Natural killer cell (primary cell): ENCODE data around the gene FOXQ1. TPM values are rescaled to one million over a fixed set of nuclear protein-coding genes. Genes with fewer than 3 reads are reported as not detected.

ENCODE experiments used
- ATAC-seq, 3 donors: fragments of 150-1000 bp in 2 of 3; fragments of 200-7000 bp in 1 of 3; cut with Tn5 transposase; 1 replicate in 1 of 3; 2 replicates in 2 of 3; pipeline ENCODE4 v1.10.0; 2021; ENCODE audit warnings: mild to moderate bottlenecking in 2 of 3, moderate library complexity in 2 of 3
- DNase-seq, 2 donors: peaks; one replicate each; pipeline versions ENCODE4 v3.0.0 to v3.0.0-alpha.2; 2013 to 2021; ENCODE audit warnings: mixed read lengths in 1 of 2
- H3K27ac ChIP-seq: one replicate; pipeline ENCODE4 v1.5.1; 2013; ENCODE audit warnings: mild to moderate bottlenecking, low read length
- H3K27me3 ChIP-seq: one replicate; pipeline ENCODE4 v1.6.1; 2013; ENCODE audit warnings: low read length; ENCODE audit not compliant: control insufficient read depth, insufficient read depth
- H3K36me3 ChIP-seq: one replicate; pipeline ENCODE4 v1.6.1; 2013; ENCODE audit warnings: low read length; ENCODE audit not compliant: control insufficient read depth, insufficient read depth
- H3K4me1 ChIP-seq: one replicate; pipeline ENCODE4 v1.6.1; 2013; ENCODE audit warnings: low read length; ENCODE audit not compliant: control insufficient read depth, insufficient read depth
- H3K4me3 ChIP-seq: one replicate; pipeline ENCODE4 v1.5.1; 2013; ENCODE audit warnings: low read length
- H3K9me3 ChIP-seq: one replicate; pipeline ENCODE4 v1.6.1; 2013; ENCODE audit warnings: low read length; ENCODE audit not compliant: control insufficient read depth, insufficient read depth
- H3K27ac Mint-ChIP-seq, 2 donors: one replicate each; pipeline ENCODE4 v1.8.0; 2022; ENCODE audit warnings: mild to moderate bottlenecking in 2 of 2, mixed read lengths in 2 of 2, moderate library complexity in 1 of 2
- H3K27me3 Mint-ChIP-seq, 2 donors: one replicate each; pipeline ENCODE4 v1.8.0; 2022; ENCODE audit warnings: low read depth in 2 of 2, mixed read lengths in 2 of 2
- H3K36me3 Mint-ChIP-seq: one replicate; pipeline ENCODE4 v1.8.0; 2022; ENCODE audit warnings: mixed read lengths
- H3K4me1 Mint-ChIP-seq, 2 donors: one replicate each; pipeline ENCODE4 v1.8.0; 2022; ENCODE audit warnings: mixed read lengths in 2 of 2
- H3K4me3 Mint-ChIP-seq: one replicate; pipeline ENCODE4 v1.8.0; 2022; ENCODE audit warnings: mild to moderate bottlenecking, moderate library complexity, mixed read lengths
- H3K9me3 Mint-ChIP-seq, 2 donors: one replicate each; pipeline ENCODE4 v1.8.0; 2022; ENCODE audit warnings: mixed read lengths in 2 of 2
- WGBS: methylation state at CpG from one replicate; pipeline ENCODE4 v1.1.7; 2013; ENCODE audit warnings: missing lambda C conversion rate; ENCODE audit not compliant: insufficient coverage; 5-methylcytosine and 5-hydroxymethylcytosine counted together
- intact Hi-C: fragments of 100-400 bp; cut with micrococcal nuclease; formaldehyde crosslinking; loops from one replicate; pipeline ENCODE4 v1.14.2; 2022
- total RNA-seq, 4 donors: library from RNA; stranded (reverse); fragments of 120-200 nt in 1 of 4; gene quantifications; one replicate each; pipeline versions ENCODE4 v1.2.3 to v1.2.4, GENCODE V29; 2013 to 2022
- TF ChIP-seq, protein P1 (sequence below): fragments of 200-600 bp; IDR thresholded peaks from one replicate; pipeline ENCODE4 v1.8.0; 2022; ENCODE audit warnings: antibody characterized with exemption

Gene FOXQ1
- total RNA-seq, 3 donors from 2014 or later (not counting 1 experiment from before 2014, with no cell fraction given): not detected

DNA sequence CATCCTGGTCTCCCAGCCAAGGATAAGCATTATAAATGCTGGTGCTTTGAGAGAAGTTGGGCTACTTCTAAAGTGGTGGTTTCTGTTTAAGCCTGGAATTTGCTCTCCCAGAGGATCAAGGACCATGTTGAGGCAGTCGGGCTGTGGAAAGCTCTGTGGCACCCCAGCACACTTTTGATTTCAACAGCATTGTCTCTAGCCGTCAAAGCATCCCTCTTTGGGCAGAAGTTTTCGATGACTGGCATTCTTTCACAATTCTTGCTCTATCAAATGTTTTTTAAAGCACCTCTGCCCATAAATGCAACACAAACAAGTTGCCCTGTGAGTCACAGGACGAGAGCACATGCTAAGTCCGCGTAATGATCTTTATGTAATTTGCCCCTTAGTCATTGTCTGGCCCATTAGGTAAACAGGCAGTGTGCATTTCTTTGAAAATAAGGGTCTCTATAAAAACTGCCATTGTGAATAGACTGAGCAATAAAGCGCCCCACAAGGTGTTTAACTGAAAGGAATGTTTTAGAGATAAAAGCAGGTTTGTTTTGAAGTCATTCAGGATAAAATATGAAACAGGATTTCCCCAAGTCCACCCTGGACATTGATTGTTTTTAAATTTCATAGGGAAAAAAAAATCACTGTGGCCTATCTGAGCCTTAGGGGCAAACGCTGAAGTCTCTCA, 44.7 kb upstream of the FOXQ1 start:
- no peaks in the 10 kb centered on the region for H3K4me1 Mint-ChIP-seq
- Histone ChIP-seq H3K27ac (no peak overlapping the region), H3K9me3 (no peaks in the 10 kb centered on the region), H3K4me1 (no peaks in the 10 kb centered on the region), H3K27me3 (no peaks in the 10 kb centered on the region), H3K36me3 (no peaks in the 10 kb centered on the region), H3K4me3 (no peak overlapping the region)
- no peak overlapping the region for H3K4me3 Mint-ChIP-seq
- no peak for DNase-seq
- no peak overlapping the region for H3K27ac Mint-ChIP-seq
- no peak for ATAC-seq
- TF ChIP-seq, protein P1, sequence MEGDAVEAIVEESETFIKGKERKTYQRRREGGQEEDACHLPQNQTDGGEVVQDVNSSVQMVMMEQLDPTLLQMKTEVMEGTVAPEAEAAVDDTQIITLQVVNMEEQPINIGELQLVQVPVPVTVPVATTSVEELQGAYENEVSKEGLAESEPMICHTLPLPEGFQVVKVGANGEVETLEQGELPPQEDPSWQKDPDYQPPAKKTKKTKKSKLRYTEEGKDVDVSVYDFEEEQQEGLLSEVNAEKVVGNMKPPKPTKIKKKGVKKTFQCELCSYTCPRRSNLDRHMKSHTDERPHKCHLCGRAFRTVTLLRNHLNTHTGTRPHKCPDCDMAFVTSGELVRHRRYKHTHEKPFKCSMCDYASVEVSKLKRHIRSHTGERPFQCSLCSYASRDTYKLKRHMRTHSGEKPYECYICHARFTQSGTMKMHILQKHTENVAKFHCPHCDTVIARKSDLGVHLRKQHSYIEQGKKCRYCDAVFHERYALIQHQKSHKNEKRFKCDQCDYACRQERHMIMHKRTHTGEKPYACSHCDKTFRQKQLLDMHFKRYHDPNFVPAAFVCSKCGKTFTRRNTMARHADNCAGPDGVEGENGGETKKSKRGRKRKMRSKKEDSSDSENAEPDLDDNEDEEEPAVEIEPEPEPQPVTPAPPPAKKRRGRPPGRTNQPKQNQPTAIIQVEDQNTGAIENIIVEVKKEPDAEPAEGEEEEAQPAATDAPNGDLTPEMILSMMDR: no peak
- 74% methylated on average over 8 of the region's 8 CpGs for WGBS
- no peaks in the 10 kb centered on the region for H3K9me3 Mint-ChIP-seq
- intact Hi-C loops: no loop called here
- H3K36me3 Mint-ChIP-seq: no peaks in the 10 kb centered on the region
- H3K27me3 Mint-ChIP-seq: peaks cover 3 to 28% of the 10 kb centered on the region in 2 donors

- no peak for ATAC-seq
- peaks cover 0 to 3% of the 10 kb centered on the region in 2 donors for H3K9me3 Mint-ChIP-seq
- WGBS: 86% methylated on average over 16 of the region's 18 CpGs
These were observed 43.8 kb upstream of the FOXQ1 start for GRCh38 chr6:1267790-1268762.

DNA sequence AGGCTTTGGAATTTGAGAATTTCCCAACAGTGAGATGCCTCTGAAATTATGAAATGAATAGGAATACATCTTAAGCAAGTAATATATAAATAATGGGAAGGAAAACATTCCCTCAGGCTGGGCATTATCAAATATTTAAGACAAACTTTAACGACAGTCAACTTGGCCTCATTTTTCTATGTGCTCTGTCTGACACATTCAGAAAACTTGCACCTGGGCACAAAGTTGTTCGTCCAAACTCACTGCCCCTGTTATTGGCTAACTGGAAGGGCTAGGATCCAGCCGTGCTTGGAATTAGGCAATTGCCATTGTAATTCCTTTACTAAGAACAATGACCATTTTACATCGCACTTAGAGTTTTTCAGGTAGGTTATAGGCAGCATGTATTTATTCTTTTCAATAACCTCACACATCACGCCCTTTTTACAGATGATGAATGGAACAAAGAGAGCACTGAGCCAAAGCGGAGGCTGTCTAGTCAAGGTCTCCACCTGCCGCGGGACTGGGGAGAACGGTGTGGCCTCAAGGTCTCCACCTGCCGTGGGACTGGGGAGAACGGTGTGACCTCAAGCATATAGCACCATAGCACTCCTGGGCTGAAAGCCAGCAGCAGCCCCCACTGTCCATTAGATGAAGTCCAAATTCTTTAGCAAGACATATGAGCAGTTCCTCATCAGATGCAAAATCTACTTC, 40.7 kb upstream of the FOXQ1 start:
- no peaks in the 10 kb centered on the region for H3K4me1 Mint-ChIP-seq
- intact Hi-C loops: no loop called here

More at GRCh38 chr6:1267790-1268762, 43.8 kb upstream of the FOXQ1 start:
- H3K4me3 ChIP-seq: no peak overlapping the region
- DNase-seq: no peak
- H3K27me3 Mint-ChIP-seq: peaks cover 9 to 36% of the 10 kb centered on the region in 2 donors
- no peaks in the 10 kb centered on the region for H3K27me3 ChIP-seq
- TF ChIP-seq, protein P1: no peak
- no peaks in the 10 kb centered on the region for H3K36me3 Mint-ChIP-seq
- H3K4me1 Mint-ChIP-seq: no peaks in the 10 kb centered on the region
- no peak overlapping the region for H3K4me3 Mint-ChIP-seq
- no peak overlapping the region for H3K27ac Mint-ChIP-seq
- no peaks in the 10 kb centered on the region for H3K9me3 ChIP-seq
- intact Hi-C loops: no loop called here
- no peaks in the 10 kb centered on the region for H3K4me1 ChIP-seq
- no peak overlapping the region for H3K27ac ChIP-seq
- H3K36me3 ChIP-seq: no peaks in the 10 kb centered on the region

More for the DNA sequence above, 40.7 kb upstream of the FOXQ1 start:
- WGBS: 93% methylated on average over 11 of the region's 11 CpGs
- no peak overlapping the region for H3K27ac ChIP-seq
- Mint-ChIP-seq H3K27me3 (peaks cover 24 to 43% of the 10 kb centered on the region in 2 donors), H3K36me3 (no peaks in the 10 kb centered on the region), H3K4me3 (no peak overlapping the region), H3K27ac (no peak overlapping the region), H3K9me3 (peaks cover 0 to 3% of the 10 kb centered on the region in 2 donors)
- H3K9me3 ChIP-seq: no peaks in the 10 kb centered on the region
- no peak for ATAC-seq
- DNase-seq: no peak
- no peaks in the 10 kb centered on the region for H3K36me3 ChIP-seq
- TF ChIP-seq, protein P1: no peak
- no peaks in the 10 kb centered on the region for H3K27me3 ChIP-seq
- no peak overlapping the region for H3K4me3 ChIP-seq
- no peaks in the 10 kb centered on the region for H3K4me1 ChIP-seq
